Kidney glomerular epithelial cell (primary cell): ENCODE data around the gene DKC1.
"Not testable (repeated sequence)": the region's sequence is repeated elsewhere in the genome, so short reads cannot be mapped to it uniquely, and the experiment has no call there.

Source experiments
- DNase-seq: peaks from one replicate; lab custom pipeline; 2025; lab: John Stamatoyannopoulos, UW

Gene DKC1

DNA sequence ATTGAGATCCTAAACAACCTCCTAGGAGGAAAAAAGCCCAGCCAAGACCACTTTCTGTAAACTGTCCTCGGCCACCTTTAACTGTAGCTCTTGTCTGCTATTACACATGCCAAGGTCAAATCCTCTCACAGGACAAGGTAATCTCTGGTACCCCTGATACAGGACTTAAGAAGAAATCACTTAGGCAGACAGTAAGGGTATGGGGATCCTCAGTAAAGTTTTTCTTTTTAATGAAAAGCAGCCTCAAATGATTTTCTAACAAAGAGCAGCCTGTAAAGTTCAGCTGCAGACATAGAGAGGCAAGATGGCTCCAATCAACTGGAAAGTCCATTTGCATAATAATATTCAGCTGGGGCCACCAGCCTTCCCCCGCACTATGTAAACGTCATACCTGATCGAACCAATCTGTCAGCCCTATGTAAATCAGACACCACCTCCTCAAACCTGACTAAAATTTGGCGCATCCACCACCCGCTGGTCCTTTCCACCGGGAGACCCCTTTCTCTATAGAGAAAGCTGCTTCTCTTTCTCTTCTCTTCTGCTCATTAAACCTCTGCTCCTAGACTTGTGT, 57.2 kb downstream of the DKC1 start:
- DNase-seq: no peak

DNA sequence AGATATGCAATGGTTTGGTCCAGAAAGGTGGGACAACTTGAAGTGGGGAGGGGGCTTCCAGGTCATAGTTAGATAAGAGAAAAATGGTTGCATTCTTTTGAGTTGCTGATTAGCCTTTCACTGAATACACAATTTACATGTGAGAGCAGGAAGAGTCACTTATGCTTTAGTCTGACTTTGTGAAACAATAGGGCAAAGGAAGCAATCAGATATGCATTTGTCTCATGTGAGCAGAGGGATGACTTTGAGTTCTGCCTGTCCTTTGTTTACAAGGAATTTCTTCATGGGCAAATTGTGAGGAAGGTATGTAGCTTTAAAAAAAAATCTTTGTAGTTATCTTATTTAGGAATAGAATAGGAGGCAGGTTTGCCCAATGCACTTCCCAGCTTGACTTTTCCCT, 58.9 kb downstream of the DKC1 start:
- DNase-seq: no peak

GRCh38 chrX:154822029-154822428, 59.4 kb downstream of the DKC1 start:
- DNase-seq: no peak

- DNase-seq: no peak
Observed at GRCh38 chrX:154824638-154825037, 62.0 kb downstream of the DKC1 start.

DNA sequence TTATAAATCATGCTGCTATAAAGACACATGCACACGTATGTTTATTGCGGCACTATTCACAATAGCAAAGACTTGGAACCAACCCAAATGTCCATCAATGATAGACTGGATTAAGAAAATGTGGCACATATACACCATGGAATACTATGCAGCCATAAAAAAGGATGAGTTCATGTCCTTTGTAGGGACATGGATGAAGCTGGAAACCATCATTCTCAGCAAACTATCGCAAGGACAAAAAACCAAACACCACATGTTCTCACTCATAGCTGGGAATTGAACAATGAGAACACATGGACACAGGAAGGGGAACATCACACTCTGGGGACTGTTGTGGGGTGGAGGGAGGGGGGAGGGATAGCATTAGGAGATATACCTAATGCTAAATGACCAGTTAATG, 62.9 kb downstream of the DKC1 start:
- DNase-seq: not testable (repeated sequence)
